ENCODE results near the gene DYNAP. TPM values are rescaled to one million over a fixed set of nuclear protein-coding genes. Genes with fewer than 3 reads are reported as not detected.

DYNAP gene
- total RNA-seq, 3 donors from 2014 or later (not counting 1 experiment from before 2014, with no cell fraction given), result not detected

- H3K9me3 Mint-ChIP-seq, result no peaks in the 10 kb centered on the region
- ATAC-seq (no peak), DNase-seq (no peak)
- WGBS (ENCODE audit: insufficient coverage), result 64% methylated on average over 2 of the region's 2 CpGs
- intact Hi-C loops (cut with micrococcal nuclease), result no loop called here
- Histone ChIP-seq H3K4me1 (ENCODE audit: control insufficient read depth, insufficient read depth, low read length) (no peaks in the 10 kb centered on the region), H3K27ac (ENCODE audit: low read length) (no peak overlapping the region), H3K27me3 (ENCODE audit: control insufficient read depth, insufficient read depth, low read length) (no peaks in the 10 kb centered on the region), H3K36me3 (ENCODE audit: control insufficient read depth, insufficient read depth, low read length) (no peaks in the 10 kb centered on the region), H3K4me3 (ENCODE audit: low read length) (no peak overlapping the region), H3K9me3 (ENCODE audit: control insufficient read depth, insufficient read depth, low read length) (no peaks in the 10 kb centered on the region)
- no peaks in the 10 kb centered on the region for H3K36me3 Mint-ChIP-seq
- H3K27ac Mint-ChIP-seq, result no peak overlapping the region
- no peak overlapping the region for H3K4me3 Mint-ChIP-seq
- no peak for TF ChIP-seq CTCF (IDR thresholded peaks at IDR 0.05)
- H3K27me3 Mint-ChIP-seq (ENCODE audit: low read depth in 2 of 2), result peaks cover 0 to 4% of the 10 kb centered on the region in 2 donors
- peaks cover 7 to 8% of the 10 kb centered on the region in 2 donors for H3K4me1 Mint-ChIP-seq
These were observed 20.8 kb downstream of the DYNAP start for GRCh38 chr18:54611816-54612215.

GRCh38 chr18:54612237-54612636, 21.2 kb downstream of the DYNAP start:
- intact Hi-C loops (cut with micrococcal nuclease), result no loop called here
- Histone ChIP-seq H3K27me3 (ENCODE audit: control insufficient read depth, insufficient read depth, low read length) (no peaks in the 10 kb centered on the region), H3K27ac (ENCODE audit: low read length) (no peak overlapping the region), H3K4me3 (ENCODE audit: low read length) (no peak overlapping the region), H3K4me1 (ENCODE audit: control insufficient read depth, insufficient read depth, low read length) (no peaks in the 10 kb centered on the region), H3K36me3 (ENCODE audit: control insufficient read depth, insufficient read depth, low read length) (no peaks in the 10 kb centered on the region), H3K9me3 (ENCODE audit: control insufficient read depth, insufficient read depth, low read length) (no peaks in the 10 kb centered on the region)
- no peak overlapping the region for H3K27ac Mint-ChIP-seq
- H3K4me3 Mint-ChIP-seq, result no peak overlapping the region
- peaks cover 7 to 8% of the 10 kb centered on the region in 2 donors for H3K4me1 Mint-ChIP-seq
- H3K36me3 Mint-ChIP-seq, result no peaks in the 10 kb centered on the region
- H3K27me3 Mint-ChIP-seq (ENCODE audit: low read depth in 2 of 2), result peaks cover 0 to 4% of the 10 kb centered on the region in 2 donors
- no peaks in the 10 kb centered on the region for H3K9me3 Mint-ChIP-seq
- DNase-seq (no peak), ATAC-seq (no peak)
- no peak for TF ChIP-seq CTCF (IDR thresholded peaks at IDR 0.05)
- 51% methylated on average over 4 of the region's 4 CpGs for WGBS (ENCODE audit: insufficient coverage)

GRCh38 chr18:54613174-54613573, 22.1 kb downstream of the DYNAP start:
- H3K27me3 ChIP-seq (ENCODE audit: control insufficient read depth, insufficient read depth, low read length), result no peaks in the 10 kb centered on the region
- no peak for DNase-seq
- Mint-ChIP-seq H3K4me1 (peaks cover 1 to 2% of the 10 kb centered on the region in 2 donors), H3K36me3 (no peaks in the 10 kb centered on the region), H3K9me3 (no peaks in the 10 kb centered on the region), H3K27me3 (ENCODE audit: low read depth in 2 of 2) (peaks cover 0 to 4% of the 10 kb centered on the region in 2 donors), H3K27ac (no peak overlapping the region), H3K4me3 (no peak overlapping the region)
- WGBS (ENCODE audit: insufficient coverage), result 90% methylated on average over 3 of the region's 4 CpGs
- H3K4me1 ChIP-seq (ENCODE audit: control insufficient read depth, insufficient read depth, low read length), result no peaks in the 10 kb centered on the region
- ATAC-seq, result no peak
- no peak overlapping the region for H3K4me3 ChIP-seq (ENCODE audit: low read length)
- no peaks in the 10 kb centered on the region for H3K36me3 ChIP-seq (ENCODE audit: control insufficient read depth, insufficient read depth, low read length)
- H3K9me3 ChIP-seq (ENCODE audit: control insufficient read depth, insufficient read depth, low read length), result no peaks in the 10 kb centered on the region
- no peak for TF ChIP-seq CTCF (IDR thresholded peaks at IDR 0.05)
- intact Hi-C loops (cut with micrococcal nuclease), result no loop called here
- no peak overlapping the region for H3K27ac ChIP-seq (ENCODE audit: low read length)

- intact Hi-C loops (cut with micrococcal nuclease), result no loop called here
- no peak overlapping the region for H3K4me3 Mint-ChIP-seq
- no peaks in the 10 kb centered on the region for H3K36me3 Mint-ChIP-seq
- H3K4me1 Mint-ChIP-seq, result no peaks in the 10 kb centered on the region
- Histone ChIP-seq H3K27me3 (ENCODE audit: control insufficient read depth, insufficient read depth, low read length) (no peaks in the 10 kb centered on the region), H3K4me1 (ENCODE audit: control insufficient read depth, insufficient read depth, low read length) (no peaks in the 10 kb centered on the region), H3K36me3 (ENCODE audit: control insufficient read depth, insufficient read depth, low read length) (no peaks in the 10 kb centered on the region), H3K4me3 (ENCODE audit: low read length) (no peak overlapping the region), H3K9me3 (ENCODE audit: control insufficient read depth, insufficient read depth, low read length) (no peaks in the 10 kb centered on the region), H3K27ac (ENCODE audit: low read length) (no peak overlapping the region)
- WGBS (ENCODE audit: insufficient coverage), result 74% methylated on average over 2 of the region's 3 CpGs
- H3K27me3 Mint-ChIP-seq (ENCODE audit: low read depth in 2 of 2), result peaks cover 0 to 4% of the 10 kb centered on the region in 2 donors
- DNase-seq (no peak), ATAC-seq (no peak)
- no peak overlapping the region for H3K27ac Mint-ChIP-seq
- no peaks in the 10 kb centered on the region for H3K9me3 Mint-ChIP-seq
- no peak for TF ChIP-seq CTCF (IDR thresholded peaks at IDR 0.05)
These were observed 25.3 kb downstream of the DYNAP start for GRCh38 chr18:54616220-54616848.
